ENCODE measurements around the gene SUPT20HL2. TPM values are rescaled to one million over a fixed set of nuclear protein-coding genes. Genes with fewer than 3 reads are reported as not detected.

The SUPT20HL2 gene
- polyA plus RNA-seq, 1 of the 3 experiments (the other 2 are of a cell fraction) = not detected

DNA sequence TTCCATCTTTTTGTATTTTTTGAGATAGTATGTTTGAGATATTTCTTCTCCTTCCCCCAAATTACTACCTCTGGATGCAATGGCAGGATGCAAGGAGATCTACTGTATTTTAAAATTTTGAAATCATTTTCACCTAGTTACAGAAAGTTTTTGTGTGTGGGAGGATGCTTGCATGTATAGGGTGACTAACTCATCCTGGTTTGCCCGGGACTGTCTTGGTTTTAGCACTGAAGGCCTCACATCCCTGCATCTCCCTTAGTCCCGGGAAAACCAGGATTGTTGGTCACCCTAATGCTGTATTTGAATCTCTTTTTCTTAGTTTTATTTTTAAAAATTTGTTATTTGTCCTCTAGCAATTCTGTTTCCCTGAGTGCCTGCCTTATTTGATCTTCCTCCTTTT lies 12.1 kb downstream of the SUPT20HL2 start:
- Histone ChIP-seq H3K9me3 (no peaks in the 10 kb centered on the region), H2AFZ (ENCODE audit: low read depth) (no peak overlapping the region), H3F3A (replicated peaks; ENCODE audit: insufficient read depth) (no peaks in the 10 kb centered on the region), H3K79me2 (ENCODE audit: insufficient read depth) (no peaks in the 10 kb centered on the region), H3K4me3 (ENCODE audit: low read depth in 2 of 2, low read length in 1 of 2) (no peak overlapping the region), H3K4me1 (ENCODE audit: control insufficient read depth in 1 of 2, insufficient read depth in 2 of 2, low read depth in 1 of 2, low read length in 1 of 2) (no peaks in the 10 kb centered on the region; a peak in 1 of 4 replicates), H3K27me3 (ENCODE audit: insufficient read depth) (no peaks in the 10 kb centered on the region; the same call in 1 of the 2 replicates), H3K27ac (ENCODE audit: low read depth in 2 of 2, low read length in 1 of 2) (no peak overlapping the region), H3K9me2 (no peaks in the 10 kb centered on the region), H3K36me3 (replicated peaks in 1 of 2; ENCODE audit: control insufficient read depth in 1 of 2, insufficient read depth in 2 of 2, low read length in 1 of 2) (no peaks in the 10 kb centered on the region), H4K20me1 (ENCODE audit: insufficient read depth) (no peaks in the 10 kb centered on the region), H3K9ac (no peak overlapping the region), H3K4me2 (no peak overlapping the region)
- DNase-seq = no peak
- WGBS (ENCODE audit: low lambda C conversion rate) = 35% methylated on average over 2 of the region's 2 CpGs
- ChIA-PET POLR2A (no interaction called here), CTCF (no interaction called here)
- TF ChIP-seq, protein P1, sequence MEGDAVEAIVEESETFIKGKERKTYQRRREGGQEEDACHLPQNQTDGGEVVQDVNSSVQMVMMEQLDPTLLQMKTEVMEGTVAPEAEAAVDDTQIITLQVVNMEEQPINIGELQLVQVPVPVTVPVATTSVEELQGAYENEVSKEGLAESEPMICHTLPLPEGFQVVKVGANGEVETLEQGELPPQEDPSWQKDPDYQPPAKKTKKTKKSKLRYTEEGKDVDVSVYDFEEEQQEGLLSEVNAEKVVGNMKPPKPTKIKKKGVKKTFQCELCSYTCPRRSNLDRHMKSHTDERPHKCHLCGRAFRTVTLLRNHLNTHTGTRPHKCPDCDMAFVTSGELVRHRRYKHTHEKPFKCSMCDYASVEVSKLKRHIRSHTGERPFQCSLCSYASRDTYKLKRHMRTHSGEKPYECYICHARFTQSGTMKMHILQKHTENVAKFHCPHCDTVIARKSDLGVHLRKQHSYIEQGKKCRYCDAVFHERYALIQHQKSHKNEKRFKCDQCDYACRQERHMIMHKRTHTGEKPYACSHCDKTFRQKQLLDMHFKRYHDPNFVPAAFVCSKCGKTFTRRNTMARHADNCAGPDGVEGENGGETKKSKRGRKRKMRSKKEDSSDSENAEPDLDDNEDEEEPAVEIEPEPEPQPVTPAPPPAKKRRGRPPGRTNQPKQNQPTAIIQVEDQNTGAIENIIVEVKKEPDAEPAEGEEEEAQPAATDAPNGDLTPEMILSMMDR (IDR thresholded peaks at IDR 0.05) = no peak
- TF ChIP-seq JUND (IDR thresholded peaks at IDR 0.05) (no peak), SMC3 (IDR thresholded peaks at IDR 0.05; ENCODE audit: low read depth, low read length) (no peak), RXRA (IDR thresholded peaks at IDR 0.05; ENCODE audit: borderline replicate concordance, low read depth) (no peak), EZH2phosphoT487 (IDR thresholded peaks at IDR 0.05; ENCODE audit: borderline replicate concordance, low read depth) (no peak), YY1 (IDR thresholded peaks at IDR 0.05; ENCODE audit: low read depth) (no peak), MEF2A (IDR thresholded peaks at IDR 0.05; ENCODE audit: borderline replicate concordance, low read depth) (no peak), SIN3A (IDR thresholded peaks at IDR 0.05; ENCODE audit: borderline replicate concordance, low read depth, low read length) (no peak)
- TF ChIP-seq, protein P2, sequence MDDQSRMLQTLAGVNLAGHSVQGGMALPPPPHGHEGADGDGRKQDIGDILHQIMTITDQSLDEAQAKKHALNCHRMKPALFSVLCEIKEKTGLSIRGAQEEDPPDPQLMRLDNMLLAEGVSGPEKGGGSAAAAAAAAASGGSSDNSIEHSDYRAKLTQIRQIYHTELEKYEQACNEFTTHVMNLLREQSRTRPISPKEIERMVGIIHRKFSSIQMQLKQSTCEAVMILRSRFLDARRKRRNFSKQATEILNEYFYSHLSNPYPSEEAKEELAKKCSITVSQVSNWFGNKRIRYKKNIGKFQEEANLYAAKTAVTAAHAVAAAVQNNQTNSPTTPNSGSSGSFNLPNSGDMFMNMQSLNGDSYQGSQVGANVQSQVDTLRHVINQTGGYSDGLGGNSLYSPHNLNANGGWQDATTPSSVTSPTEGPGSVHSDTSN (IDR thresholded peaks at IDR 0.05) = no peak
- TF ChIP-seq, protein P3, sequence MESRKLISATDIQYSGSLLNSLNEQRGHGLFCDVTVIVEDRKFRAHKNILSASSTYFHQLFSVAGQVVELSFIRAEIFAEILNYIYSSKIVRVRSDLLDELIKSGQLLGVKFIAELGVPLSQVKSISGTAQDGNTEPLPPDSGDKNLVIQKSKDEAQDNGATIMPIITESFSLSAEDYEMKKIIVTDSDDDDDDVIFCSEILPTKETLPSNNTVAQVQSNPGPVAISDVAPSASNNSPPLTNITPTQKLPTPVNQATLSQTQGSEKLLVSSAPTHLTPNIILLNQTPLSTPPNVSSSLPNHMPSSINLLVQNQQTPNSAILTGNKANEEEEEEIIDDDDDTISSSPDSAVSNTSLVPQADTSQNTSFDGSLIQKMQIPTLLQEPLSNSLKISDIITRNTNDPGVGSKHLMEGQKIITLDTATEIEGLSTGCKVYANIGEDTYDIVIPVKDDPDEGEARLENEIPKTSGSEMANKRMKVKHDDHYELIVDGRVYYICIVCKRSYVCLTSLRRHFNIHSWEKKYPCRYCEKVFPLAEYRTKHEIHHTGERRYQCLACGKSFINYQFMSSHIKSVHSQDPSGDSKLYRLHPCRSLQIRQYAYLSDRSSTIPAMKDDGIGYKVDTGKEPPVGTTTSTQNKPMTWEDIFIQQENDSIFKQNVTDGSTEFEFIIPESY (IDR thresholded peaks at IDR 0.05; ENCODE audit: borderline replicate concordance, low read depth) = no peak

DNA sequence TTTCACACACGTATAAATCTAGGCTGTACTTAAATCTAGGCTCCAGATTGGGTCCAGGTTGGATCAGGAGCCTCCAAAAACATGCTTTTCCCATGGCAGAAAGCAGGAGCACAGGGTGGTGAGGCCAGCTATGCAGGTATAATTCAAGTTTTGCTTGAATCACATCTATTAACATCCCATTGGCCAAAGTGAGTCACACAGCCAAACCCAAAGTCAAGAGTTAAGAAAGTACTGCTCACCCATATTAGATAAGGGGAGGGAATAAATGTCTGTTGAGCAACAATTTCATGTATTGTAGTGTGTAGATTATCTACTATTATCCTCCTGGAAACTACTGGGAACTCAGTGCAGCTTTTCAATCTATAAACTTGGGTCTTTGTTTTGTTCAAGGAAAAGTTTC lies 12.8 kb downstream of the SUPT20HL2 start:
- CTCF ChIA-PET = no interaction called here
- no peak for DNase-seq

More for the DNA sequence above, 12.8 kb downstream of the SUPT20HL2 start:
- TF ChIP-seq, protein P2 (IDR thresholded peaks at IDR 0.05) = no peak
- no peak for TF ChIP-seq GABPA (IDR thresholded peaks at IDR 0.05; ENCODE audit: low read depth)
- TF ChIP-seq EZH2phosphoT487 (IDR thresholded peaks at IDR 0.05; ENCODE audit: borderline replicate concordance, low read depth) = no peak
- TF ChIP-seq, protein P3 (IDR thresholded peaks at IDR 0.05; ENCODE audit: borderline replicate concordance, low read depth) = no peak
- TF ChIP-seq, protein P4, sequence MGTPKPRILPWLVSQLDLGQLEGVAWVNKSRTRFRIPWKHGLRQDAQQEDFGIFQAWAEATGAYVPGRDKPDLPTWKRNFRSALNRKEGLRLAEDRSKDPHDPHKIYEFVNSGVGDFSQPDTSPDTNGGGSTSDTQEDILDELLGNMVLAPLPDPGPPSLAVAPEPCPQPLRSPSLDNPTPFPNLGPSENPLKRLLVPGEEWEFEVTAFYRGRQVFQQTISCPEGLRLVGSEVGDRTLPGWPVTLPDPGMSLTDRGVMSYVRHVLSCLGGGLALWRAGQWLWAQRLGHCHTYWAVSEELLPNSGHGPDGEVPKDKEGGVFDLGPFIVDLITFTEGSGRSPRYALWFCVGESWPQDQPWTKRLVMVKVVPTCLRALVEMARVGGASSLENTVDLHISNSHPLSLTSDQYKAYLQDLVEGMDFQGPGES (IDR thresholded peaks at IDR 0.05; ENCODE audit: low read depth, low read length) = no peak
- TF ChIP-seq EP300 (IDR thresholded peaks at IDR 0.05; ENCODE audit: borderline replicate concordance in 1 of 2, low read depth in 1 of 2, low read length in 1 of 2) = no peak
- TF ChIP-seq, protein P1 (IDR thresholded peaks at IDR 0.05) = no peak
- 22% methylated on average over 1 of the region's 1 CpG for WGBS (ENCODE audit: low lambda C conversion rate)
- Histone ChIP-seq H4K20me1 (ENCODE audit: insufficient read depth) (no peaks in the 10 kb centered on the region), H3K9me3 (no peaks in the 10 kb centered on the region), H2AFZ (ENCODE audit: low read depth) (no peak overlapping the region), H3K27me3 (ENCODE audit: insufficient read depth) (no peaks in the 10 kb centered on the region; the same call in 1 of the 2 replicates), H3K4me3 (ENCODE audit: low read depth in 2 of 2, low read length in 1 of 2) (no peak overlapping the region), H3K9ac (no peak overlapping the region), H3F3A (replicated peaks; ENCODE audit: insufficient read depth) (no peaks in the 10 kb centered on the region), H3K4me2 (no peak overlapping the region), H3K4me1 (ENCODE audit: control insufficient read depth in 1 of 2, insufficient read depth in 2 of 2, low read depth in 1 of 2, low read length in 1 of 2) (no peaks in the 10 kb centered on the region; a peak in 1 of 4 replicates), H3K36me3 (replicated peaks in 1 of 2; ENCODE audit: control insufficient read depth in 1 of 2, insufficient read depth in 2 of 2, low read length in 1 of 2) (no peaks in the 10 kb centered on the region), H3K9me2 (no peaks in the 10 kb centered on the region), H3K79me2 (ENCODE audit: insufficient read depth) (no peaks in the 10 kb centered on the region), H3K27ac (ENCODE audit: low read depth in 2 of 2, low read length in 1 of 2) (no peak overlapping the region)
- POLR2A ChIA-PET = no interaction called here

Data from SK-N-SH (cell line).